ENCODE data around the gene SLF2.
"Not testable (repeated sequence)": the region's sequence is repeated elsewhere in the genome, so short reads cannot be mapped to it uniquely, and the experiment has no call there.

The SLF2 gene

DNA sequence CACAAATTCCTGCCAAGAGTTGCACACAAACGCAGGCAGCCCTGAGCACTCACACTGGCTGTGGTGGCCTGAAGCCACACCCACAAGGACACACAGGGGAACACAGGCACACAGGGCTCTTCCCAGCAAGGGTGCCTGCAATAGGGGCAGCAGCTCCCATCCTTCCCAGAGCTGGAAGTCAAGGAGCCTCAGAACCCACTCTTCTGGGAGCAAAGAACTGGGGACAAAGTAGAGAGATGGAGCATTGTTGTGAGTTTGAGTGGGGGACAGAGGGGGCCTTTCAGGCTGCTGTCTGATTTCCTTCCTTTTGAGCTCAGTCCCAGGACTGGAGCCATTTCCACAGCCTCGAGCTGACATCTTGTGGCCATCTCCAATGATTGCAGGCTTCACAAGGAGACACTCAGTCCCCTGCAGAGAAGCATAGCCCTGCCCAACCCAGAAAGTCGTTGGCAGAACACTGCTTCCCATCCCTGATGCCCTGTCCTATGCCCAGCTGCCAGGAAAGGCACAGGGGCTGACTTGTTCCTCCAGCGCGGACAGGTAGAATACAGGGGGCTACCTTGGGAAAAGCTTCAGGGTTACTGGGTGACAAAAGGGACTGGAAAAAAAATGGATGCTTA, 34.4 kb upstream of the SLF2 start:
- peak; percentile 26 for DNase-seq

DNA sequence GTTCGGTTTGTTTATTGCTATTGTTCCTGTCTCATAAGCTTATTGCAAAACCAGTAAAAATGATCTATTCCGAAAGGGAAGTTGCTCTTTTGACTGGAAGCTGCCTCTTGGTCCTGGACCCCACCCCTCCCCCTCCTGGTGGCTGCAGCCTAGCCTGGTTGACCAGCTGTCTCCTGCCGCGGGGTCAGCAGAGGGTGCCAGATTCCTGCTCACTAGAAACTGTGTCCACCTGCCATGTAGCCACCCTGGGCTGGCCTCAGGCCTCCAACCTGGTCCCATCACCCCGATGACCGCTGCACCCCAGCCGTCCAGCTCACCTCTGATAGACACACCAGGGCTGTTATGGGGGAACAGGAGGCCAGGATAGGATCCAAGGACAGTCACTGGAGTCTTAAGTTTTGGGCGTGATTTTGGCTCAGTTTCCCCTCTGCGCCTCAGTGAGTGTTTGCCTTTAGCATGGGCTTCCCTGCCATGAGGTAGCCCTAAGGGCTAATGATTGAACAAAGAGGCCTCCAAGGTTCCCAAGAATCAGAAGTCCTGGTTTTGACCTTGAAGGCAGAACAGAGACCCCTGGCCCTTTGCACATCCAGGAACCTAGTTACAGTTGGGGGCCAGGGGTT, 32.9 kb upstream of the SLF2 start:
- DNase-seq: no peak

DNA sequence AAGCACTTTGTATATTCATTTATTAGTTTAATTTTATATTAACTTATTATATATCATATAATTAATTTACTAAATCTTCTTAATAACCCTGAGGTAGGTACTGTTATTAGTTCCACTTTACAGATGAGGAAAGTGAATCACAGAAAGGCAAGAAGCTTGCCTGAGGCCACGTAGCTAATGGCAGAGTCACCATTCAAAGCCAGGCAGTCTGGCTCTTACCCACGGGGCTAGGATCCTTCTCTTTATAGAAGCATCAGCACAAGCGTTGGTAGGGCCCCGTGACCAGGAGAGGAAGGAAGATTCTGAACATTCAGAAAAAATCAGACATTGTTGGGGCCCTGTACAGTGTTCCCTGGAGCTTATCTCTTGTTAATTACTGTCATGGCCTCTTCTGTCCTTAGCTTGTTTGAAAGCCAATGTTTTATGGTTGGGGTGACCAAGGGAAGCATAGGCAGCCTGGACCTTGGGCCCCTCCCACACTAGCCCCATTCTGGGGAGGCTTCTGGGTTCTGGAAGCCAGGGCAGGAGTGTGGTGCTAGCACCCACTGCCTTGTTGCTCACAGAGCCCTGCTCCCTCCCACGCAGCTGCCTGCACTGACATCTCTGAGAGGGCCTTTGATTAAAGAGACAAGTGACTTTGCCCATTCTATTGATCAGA, 31.1 kb upstream of the SLF2 start:
- no peak for DNase-seq

DNA sequence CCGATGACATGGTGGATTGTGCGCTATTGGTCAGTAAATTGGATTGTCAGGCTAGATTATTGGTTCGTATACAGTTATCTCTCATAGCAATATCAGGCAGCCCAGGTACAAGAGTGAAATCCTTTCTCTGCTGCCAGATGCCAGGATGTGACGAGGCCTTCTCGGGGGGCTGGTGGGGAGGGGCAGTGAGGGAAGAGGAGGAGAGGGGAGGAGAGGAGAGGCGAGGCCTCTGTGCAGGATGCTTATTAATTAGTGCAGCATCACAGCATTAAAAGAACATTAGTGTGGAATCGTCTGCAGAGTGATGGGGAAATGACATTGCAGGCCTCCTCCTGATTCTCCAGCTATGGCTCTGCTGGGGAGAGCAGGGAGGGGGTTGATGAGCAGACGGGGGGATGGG, 30.5 kb upstream of the SLF2 start:
- DNase-seq: no peak

DNA sequence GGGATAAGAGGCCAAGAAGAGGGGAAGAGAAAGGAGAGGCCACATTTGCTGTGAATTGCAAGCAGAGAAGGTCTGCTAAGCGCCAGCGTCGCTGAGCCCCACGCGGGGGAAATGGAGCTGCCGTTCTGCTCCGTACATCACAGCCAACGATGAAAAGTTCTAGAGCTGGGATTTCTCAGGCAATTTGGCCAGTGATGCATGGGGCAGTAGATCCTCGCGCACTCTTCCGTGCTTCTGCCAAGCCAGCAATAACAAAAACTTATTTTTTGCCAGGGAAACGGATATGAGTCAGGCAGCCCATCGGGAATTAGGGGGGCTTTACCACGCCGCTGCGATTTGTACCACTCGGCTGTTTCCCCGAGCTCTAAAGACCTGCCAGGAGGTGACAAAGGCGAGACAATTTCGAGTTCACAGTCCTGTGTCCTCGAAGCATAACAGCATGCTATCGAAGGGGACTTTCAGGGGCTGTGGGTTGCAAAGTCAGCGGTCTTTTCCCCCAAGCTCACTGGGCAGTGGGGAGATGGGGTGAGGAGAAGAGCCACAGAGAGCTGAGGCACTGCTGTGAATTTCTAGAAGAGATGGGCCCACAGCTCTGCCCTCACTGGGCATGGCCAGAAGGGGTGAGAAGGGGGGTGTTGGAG, 30.0 kb upstream of the SLF2 start:
- DNase-seq: no peak

DNA sequence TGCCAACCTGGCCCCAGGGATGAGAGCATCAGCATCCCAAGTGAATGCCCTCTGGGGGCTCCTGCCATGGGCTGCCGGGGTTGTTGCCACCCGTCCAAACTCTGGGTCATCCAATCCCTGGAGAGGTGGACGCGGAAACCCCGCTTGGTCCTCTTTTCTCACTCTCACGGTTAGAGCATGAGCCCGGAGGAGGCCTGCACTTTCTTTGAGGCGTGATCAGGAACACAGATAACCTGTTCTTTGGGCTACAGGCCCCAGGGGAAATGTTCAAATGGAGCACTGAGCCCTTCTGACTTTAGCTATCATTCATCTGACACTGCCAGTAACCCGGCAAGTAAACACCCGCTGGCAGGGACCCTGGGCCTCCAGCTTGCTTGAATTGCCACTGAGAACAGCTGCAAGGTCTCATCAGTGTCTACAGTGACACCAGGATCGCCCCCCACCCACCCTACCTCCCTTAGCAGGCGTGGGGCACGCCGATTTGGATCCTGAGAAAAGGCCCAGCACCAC, 29.4 kb upstream of the SLF2 start:
- DNase-seq: no peak

DNA sequence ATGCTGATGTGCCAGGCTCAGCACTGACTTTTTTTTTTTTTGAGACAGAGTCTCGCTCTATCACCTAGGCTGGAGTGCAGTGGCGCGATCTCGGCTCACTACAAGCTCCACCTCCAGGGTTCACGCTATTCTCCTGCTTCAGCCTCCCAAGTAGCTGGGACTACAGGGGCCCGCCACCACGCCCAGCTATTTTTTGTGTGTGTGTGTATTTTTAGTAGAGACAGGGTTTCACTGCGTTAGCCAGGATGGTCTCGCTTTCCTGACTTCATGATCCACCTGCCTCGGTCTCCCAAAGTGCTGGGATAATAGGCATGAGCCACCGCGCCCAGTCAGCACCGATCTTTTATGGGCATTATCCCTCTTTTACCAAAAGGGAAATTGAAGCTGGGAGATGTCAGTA, 27.2 kb upstream of the SLF2 start:
- not testable (repeated sequence) for DNase-seq

DNA sequence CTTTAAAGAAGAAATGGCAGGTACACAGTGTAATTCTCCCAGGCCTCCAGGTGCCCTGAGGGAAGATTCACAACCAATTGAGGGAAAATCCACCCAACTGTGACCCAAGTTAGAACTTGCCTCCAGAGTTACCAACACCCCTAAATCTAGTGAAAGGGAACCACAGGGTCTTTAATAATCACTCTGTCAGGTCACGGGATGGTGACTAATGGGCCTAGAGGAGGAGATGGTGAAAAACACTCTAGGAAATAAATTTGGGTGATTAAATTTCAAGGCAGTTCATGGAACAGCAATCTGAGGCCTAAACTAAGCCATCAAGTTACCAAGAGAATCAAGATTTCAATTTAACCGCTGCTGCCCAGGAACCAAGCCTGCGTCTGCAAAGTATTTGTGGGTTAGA, 26.7 kb upstream of the SLF2 start:
- DNase-seq: no peak

DNA sequence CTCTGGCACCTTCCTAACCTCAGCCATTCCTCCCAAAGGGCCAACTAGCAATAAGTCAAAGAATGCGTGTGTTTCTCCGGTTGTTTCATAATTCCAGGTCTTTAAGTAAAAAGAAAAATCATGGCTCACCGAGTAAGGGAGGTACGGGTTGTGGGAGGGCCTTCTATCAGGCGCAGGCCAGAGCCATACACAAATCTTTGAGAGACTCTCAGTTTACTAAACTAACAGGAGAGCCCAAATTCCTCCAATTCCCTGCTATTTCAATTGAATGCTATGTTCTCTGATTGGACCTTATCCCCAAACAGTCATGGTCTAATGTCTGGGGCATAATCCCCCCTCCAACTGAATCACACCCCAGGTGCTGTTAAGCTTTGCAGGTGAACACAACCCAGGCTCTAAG, 26.2 kb upstream of the SLF2 start:
- DNase-seq: no peak

DNA sequence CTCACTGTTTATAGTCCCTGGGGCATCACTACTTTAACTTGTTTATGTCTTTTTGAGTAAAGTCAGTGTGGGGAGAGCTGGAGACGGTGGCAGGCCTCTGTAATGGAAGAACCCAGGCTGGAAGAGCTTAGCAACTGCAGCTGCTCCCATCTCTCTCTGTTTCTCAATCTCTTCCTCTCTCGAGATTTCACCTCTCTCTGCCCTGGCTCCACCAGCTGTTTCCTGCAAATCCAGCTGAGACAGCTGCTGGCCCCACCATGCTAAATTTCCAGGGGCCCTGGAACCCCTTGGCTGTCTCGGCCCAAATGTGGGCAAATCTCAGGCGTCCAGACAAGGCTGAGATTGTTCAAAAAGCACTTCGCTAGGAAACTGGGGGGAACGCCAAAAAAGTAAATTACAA, 25.8 kb upstream of the SLF2 start:
- peak; percentile 15 for DNase-seq

DNA sequence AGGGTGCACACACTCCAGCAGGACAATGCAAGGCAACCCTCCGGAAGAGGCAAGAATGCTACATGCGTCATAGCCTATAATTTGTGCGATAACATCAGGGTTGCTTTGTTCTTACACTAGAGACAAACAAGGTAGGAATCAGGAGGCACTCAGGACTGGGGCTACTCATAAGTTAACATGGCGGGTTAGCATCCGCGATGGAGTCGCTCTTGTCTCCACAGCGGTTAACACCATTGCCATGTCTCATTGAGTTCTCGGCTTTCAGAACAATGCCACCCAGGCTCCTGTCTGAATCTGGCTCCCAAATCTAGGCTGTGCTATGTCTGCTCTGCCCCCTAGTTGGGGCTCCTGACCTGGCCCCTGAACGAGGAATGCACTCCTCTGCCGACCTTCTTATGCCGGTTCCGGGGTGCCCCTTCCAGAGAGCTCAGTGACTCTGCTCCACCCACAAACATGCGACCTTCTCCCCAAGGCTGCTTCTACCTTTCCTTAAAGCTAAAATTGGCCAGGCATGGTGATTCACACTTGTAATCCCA, 24.9 kb upstream of the SLF2 start:
- DNase-seq: no peak

DNA sequence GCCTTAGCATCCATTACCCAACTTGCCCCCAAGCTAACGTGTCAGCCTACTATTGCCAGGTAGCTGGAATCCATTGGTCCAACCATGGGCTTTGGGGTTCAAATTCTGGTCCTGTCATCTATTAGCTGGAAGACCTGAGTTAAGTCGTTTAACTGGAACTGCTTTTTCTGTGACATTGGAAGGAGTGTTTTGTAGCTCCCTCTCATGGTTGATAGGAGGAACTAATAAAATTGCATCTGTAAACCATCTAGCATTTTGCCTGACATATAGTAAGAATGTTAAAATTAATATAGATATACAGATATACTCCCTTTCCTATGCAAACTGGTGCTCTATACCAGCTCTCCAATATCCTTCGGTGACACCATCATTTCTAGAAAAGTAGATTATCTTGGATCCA, 23.8 kb upstream of the SLF2 start:
- no peak for DNase-seq

DNA sequence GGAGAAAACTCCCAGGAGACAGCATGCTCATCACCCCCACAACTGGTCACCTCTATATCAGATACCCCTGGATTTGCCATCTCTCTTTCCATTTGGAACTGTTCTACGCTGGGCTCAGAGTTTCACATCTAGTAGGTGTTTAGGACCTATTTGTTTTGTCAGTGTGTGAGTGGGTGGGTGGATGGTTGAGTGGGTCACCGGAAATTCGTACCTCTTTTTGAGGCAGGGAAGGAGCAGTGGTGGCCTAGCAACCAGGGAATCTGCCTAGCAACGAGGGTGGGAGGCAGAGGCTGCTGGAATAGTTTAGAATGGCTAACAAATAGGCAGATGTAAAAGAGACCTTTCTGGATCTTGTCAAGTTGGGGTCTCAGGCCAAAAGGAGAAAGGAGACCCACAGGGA, 23.2 kb upstream of the SLF2 start:
- no peak for DNase-seq

DNA sequence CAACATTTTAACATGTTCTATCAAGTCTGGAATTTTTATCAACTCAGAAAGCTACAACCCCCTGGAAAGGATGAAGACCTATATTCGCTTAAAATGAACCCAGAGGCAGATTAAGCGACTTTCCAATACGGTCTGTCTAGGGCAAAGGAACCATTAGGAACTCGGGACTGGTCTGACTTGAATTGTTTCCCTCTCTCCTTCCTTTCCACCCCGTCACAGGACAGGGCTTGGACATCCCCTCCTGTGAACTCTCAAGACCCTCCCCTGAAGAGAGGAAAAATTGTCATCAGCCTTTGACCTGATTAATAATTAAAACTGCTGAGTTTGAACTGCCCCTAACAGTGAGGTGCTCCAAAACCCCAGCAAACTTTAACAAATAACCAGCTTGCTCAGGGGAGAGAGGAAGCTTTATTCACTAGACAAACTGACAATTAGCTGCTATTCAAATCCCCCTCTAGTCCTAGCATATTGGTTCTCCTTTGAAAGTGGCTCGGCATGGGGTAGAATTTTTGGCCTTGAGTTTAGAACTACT, 22.6 kb upstream of the SLF2 start:
- no peak for DNase-seq

DNA sequence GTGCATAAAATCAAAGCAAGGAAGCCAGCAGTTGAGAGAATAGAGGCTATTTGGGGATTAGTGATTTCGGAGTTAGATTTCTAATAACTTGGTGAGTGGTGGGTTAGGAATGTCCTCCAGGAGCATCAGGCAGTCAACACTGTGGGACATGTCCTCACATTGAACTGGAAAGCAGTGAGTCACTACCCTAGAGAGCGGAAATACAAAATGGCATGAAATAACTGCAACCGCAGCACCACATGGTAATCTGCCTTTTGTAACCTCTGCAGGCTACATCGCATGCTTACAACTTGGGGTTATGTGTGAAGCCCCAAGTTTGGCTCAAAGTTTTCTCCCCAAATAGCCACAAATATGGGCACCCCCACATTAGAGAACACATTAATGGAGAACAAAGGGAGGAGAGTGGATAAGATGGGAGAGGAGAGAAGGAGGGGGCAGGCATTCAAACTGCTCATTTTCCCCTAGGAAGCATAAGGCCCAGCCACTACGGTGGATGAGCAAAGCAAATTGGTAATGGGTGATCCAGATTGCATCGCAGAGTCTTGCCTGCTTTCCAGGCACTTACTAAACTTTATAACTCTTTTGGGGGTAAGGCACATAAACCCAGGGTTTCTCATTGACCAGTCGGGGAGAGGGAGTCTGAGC, 22.0 kb upstream of the SLF2 start:
- DNase-seq: no peak

DNA sequence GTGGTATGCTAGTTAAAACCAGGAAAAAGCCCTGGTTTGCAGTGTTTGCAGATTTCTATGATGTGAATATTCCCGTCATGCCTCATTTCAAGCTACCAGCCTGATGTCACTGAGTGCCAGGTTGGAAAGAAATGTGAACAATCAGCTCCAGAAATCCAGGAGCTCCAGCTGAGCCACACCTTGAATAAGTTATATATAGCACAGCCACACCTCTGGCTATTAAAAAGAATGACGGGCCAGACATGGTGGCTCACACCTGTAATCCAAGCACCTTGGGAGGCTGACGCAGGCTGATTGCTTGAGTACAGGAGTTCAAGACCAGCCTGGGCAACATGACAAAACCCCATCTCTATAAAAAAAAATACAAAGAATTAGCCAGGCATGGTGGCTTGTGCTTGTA, 18.7 kb upstream of the SLF2 start:
- DNase-seq: no peak

DNA sequence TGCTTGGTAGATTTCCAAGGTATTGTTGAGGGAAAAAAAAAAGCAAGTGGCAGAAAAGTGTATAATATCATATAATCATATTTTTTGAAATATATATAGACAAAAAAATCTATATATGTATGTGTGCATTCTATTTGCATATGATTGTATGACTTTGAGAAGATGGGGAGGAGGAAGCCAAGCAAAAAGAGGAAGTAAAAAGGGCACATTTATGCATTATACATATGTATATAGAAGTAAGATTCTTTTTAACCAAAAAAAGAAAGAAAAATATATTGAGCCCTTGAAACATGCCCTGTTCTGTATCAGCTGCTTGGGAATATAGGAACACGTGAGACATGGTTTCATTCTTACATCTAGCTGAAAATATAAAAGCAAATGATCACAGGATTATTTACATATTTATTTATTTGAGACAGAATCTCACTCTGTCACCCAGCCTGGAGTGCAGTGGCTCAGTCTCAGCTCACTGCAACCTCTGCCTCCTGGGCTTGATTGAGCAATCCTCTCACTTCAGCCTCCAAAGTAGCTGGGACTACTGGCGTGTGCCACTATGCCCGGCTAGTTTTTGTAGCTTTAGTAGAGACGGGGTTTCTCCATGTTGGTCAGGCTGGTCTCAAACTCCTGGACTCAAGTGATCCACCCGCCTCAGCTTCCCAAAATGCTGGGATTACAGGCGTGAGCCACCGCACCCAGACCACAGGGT, 18.0 kb upstream of the SLF2 start:
- DNase-seq: no peak

DNA sequence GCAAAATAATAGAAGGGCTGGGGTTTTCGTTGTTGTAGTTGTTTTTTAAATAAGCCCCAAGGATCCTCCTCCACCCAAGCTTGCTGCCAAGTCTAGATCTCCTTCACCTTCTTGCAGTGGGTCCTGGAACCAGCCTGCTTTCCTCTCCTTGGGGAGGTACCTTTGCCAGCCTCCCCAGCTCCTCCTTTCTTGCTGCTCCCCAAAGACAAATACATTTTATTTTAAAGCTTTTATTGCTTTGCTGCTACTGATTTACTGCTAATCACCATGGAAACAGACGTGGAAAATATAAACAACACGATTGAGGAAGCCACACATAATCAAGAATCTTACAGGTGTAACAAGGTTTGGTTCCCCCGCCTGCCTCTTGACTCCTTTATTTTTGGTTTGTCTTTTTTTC, 17.4 kb upstream of the SLF2 start:
- DNase-seq: no peak

DNA sequence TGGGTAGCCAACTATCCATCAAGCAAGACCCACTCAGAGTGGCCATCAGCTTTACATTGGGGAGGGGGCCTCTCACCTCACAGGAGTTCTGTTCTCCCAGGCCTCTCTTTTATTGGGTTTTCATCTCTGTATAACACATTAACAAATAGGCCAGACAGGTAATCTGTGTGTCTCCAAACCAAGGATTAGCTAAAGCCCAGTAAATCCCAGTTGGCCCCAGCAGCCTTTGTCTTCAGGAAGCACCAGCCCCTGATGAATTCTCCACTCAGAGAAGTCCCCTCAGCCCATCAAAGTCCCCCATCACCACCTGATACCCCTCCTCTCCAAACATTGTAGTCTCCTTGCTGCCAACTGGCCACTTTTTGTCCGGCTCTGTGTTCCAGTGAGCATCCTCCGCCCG, 16.9 kb upstream of the SLF2 start:
- no peak for DNase-seq

DNA sequence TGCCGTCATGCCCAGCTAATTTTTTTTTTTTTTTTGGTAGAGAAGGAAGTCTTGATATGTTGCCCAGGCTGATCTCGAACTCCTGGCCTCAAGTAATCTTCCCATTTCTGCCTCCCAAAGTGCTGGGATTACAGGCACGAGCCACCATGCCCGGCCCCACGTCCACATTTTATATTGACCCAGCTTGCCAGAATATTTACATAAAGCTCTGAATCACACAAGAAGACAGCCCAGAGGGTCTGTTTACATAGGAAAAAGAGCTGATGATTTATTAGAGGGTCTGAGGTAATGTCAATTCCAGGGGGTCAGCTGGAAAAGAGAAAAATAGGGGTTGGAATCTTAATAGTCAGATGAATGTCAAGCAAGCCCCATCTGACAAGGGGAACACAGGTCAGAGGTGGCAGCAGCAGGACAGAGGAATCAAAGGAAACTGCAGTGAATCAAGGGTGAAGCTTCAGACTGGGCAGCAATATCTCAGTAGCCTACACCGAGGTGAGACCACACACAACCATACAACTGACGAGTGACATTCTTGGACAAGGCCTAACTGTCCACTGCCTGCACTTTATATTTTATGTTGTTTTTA, 15.8 kb upstream of the SLF2 start:
- no peak for DNase-seq

DNA sequence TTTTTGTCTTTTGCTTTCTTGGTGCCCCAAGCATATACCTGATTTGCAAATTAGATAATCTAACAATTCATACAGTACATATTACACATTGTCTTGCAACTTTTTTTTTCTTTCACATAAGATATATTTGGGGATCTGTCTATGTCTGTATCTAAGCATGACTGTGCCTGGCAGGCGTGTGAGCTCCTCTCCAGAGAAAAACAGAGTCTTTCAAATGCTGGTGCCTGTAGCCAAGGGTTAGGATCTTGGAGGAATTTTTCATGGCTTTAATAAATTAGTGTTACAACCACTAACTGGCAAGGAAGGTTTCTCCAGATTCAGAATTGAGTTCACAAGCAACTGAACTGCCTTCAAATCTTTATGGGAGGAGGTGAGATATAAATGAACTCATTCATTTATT, 14.8 kb upstream of the SLF2 start:
- DNase-seq: no peak

DNA sequence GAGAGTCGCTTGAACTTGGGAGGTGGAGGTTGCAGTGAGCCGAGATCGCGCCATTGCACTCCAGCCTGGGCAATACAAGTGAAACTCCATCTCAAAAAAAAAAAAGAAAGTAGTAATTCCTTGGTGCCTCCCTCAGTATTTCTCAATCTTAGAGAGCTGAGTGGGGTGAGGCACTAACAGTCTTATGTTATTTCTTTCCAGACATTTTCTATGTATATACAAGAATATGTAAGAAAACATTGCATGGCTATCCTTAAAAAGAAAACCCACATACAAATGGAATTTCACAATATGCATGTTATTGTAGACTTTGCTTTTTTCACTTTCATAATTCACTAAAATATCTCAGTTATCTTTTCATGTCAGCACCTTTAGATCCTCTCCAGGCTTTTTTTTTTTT, 13.6 kb upstream of the SLF2 start:
- no peak for DNase-seq

Data from GF-D8 (cell line).